Activated CD8-positive, alpha-beta T cell treated with anti-CD3 and anti-CD28 coated beads, Interleukin-2, amount 10 ng/mL, durations not matched to agents 7 days and 5 days (primary cell): ENCODE measurements around the gene ASTN1. TPM values are rescaled to one million over a fixed set of nuclear protein-coding genes. Genes with fewer than 3 reads are reported as not detected.

Experiments
- ATAC-seq: fragments of 150-1000 bp; cut with Tn5 transposase; one replicate; pipeline ENCODE4 v1.10.0; 2021; ENCODE audit warnings: moderate library complexity
- CTCF ChIA-PET: fragments of 350-600 bp; sonication (Branson Sonifier 250); formaldehyde crosslinking; loops from one replicate; lab custom pipeline; 2021; ENCODE audit warnings: antibody characterized with exemption; lab: Charles Lee
- POLR2A ChIA-PET: fragments of 350-600 bp; sonication (Branson Sonifier 250); formaldehyde crosslinking; loops from one replicate; lab custom pipeline; 2021; ENCODE audit warnings: antibody characterized with exemption; lab: Charles Lee
- DNase-seq: peaks from one replicate; pipeline ENCODE4 v3.0.0-alpha.2; 2020
- H3K27ac Mint-ChIP-seq: one replicate; pipeline ENCODE4 v1.8.0; 2021; ENCODE audit warnings: mild to moderate bottlenecking, mixed read lengths
- H3K27me3 Mint-ChIP-seq: one replicate; pipeline ENCODE4 v1.8.0; 2021; ENCODE audit warnings: low read depth, mixed read lengths
- H3K36me3 Mint-ChIP-seq: one replicate; pipeline ENCODE4 v1.8.0; 2021; ENCODE audit warnings: low read depth, mixed read lengths
- H3K4me1 Mint-ChIP-seq: one replicate; pipeline ENCODE4 v1.8.0; 2021; ENCODE audit warnings: low read depth, mixed read lengths
- H3K4me3 Mint-ChIP-seq: one replicate; pipeline ENCODE4 v1.8.0; 2021; ENCODE audit warnings: mild to moderate bottlenecking, mixed read lengths
- H3K9me3 Mint-ChIP-seq: one replicate; pipeline ENCODE4 v1.8.0; 2022; ENCODE audit warnings: mixed read lengths; ENCODE audit not compliant: insufficient read depth
- total RNA-seq, 2 experiments: library from RNA; stranded (reverse); gene quantifications; one replicate each; pipeline ENCODE4 v1.2.3, GENCODE V29; 2021

Gene ASTN1
- total RNA-seq, 2 experiments from 2014 or later = not detected

GRCh38 chr1:177126267-177126666 is 38.2 kb downstream of the ASTN1 start:
- H3K4me1 Mint-ChIP-seq = no peaks in the 10 kb centered on the region
- no peaks in the 10 kb centered on the region for H3K36me3 Mint-ChIP-seq
- no peak for DNase-seq
- H3K27me3 Mint-ChIP-seq = no peaks in the 10 kb centered on the region
- ChIA-PET CTCF (no interaction called here), POLR2A (no interaction called here)
- no peak overlapping the region for H3K4me3 Mint-ChIP-seq
- H3K27ac Mint-ChIP-seq = no peak overlapping the region
- no peak for ATAC-seq
- no peaks in the 10 kb centered on the region for H3K9me3 Mint-ChIP-seq

- ATAC-seq (no peak), DNase-seq (no peak)
- H3K4me3 Mint-ChIP-seq = no peak overlapping the region
- no peak overlapping the region for H3K27ac Mint-ChIP-seq
- H3K4me1 Mint-ChIP-seq = no peaks in the 10 kb centered on the region
- no peaks in the 10 kb centered on the region for H3K27me3 Mint-ChIP-seq
- ChIA-PET CTCF (no interaction called here), POLR2A (no interaction called here)
- no peaks in the 10 kb centered on the region for H3K36me3 Mint-ChIP-seq
- H3K9me3 Mint-ChIP-seq = no peaks in the 10 kb centered on the region
Measured at GRCh38 chr1:177124577-177125278, 39.8 kb downstream of the ASTN1 start.

GRCh38 chr1:177122461-177123251 is 41.9 kb downstream of the ASTN1 start:
- ChIA-PET CTCF (no interaction called here), POLR2A (no interaction called here)
- H3K4me3 Mint-ChIP-seq = no peak overlapping the region
- DNase-seq (no peak), ATAC-seq (no peak)
- H3K27ac Mint-ChIP-seq = no peak overlapping the region
- H3K36me3 Mint-ChIP-seq = no peaks in the 10 kb centered on the region
- no peaks in the 10 kb centered on the region for H3K9me3 Mint-ChIP-seq
- H3K4me1 Mint-ChIP-seq = no peaks in the 10 kb centered on the region
- H3K27me3 Mint-ChIP-seq = no peaks in the 10 kb centered on the region

GRCh38 chr1:177119311-177119710 is 45.2 kb downstream of the ASTN1 start:
- Mint-ChIP-seq H3K27ac (no peak overlapping the region), H3K4me1 (no peaks in the 10 kb centered on the region), H3K27me3 (no peaks in the 10 kb centered on the region), H3K36me3 (no peaks in the 10 kb centered on the region), H3K9me3 (no peaks in the 10 kb centered on the region), H3K4me3 (no peak overlapping the region)
- DNase-seq (no peak), ATAC-seq (no peak)
- ChIA-PET POLR2A (no interaction called here), CTCF (no interaction called here)

GRCh38 chr1:177118901-177119300 is 45.6 kb downstream of the ASTN1 start:
- ChIA-PET CTCF (no interaction called here), POLR2A (no interaction called here)
- Mint-ChIP-seq H3K4me1 (no peaks in the 10 kb centered on the region), H3K36me3 (no peaks in the 10 kb centered on the region), H3K4me3 (no peak overlapping the region), H3K9me3 (no peaks in the 10 kb centered on the region), H3K27ac (no peak overlapping the region), H3K27me3 (no peaks in the 10 kb centered on the region)
- no peak for ATAC-seq
- no peak for DNase-seq

GRCh38 chr1:177116941-177117340 is 47.6 kb downstream of the ASTN1 start:
- CTCF ChIA-PET = no interaction called here
- no peaks in the 10 kb centered on the region for H3K27me3 Mint-ChIP-seq
- H3K27ac Mint-ChIP-seq = no peak overlapping the region
- ATAC-seq = no peak
- no peaks in the 10 kb centered on the region for H3K4me1 Mint-ChIP-seq
- H3K4me3 Mint-ChIP-seq = no peak overlapping the region
- H3K9me3 Mint-ChIP-seq = no peaks in the 10 kb centered on the region
- H3K36me3 Mint-ChIP-seq = no peaks in the 10 kb centered on the region
- no peak for DNase-seq
- POLR2A ChIA-PET = no interaction called here

GRCh38 chr1:177106614-177107365 is 57.7 kb downstream of the ASTN1 start:
- Mint-ChIP-seq H3K4me1 (no peaks in the 10 kb centered on the region), H3K9me3 (no peaks in the 10 kb centered on the region), H3K27me3 (no peaks in the 10 kb centered on the region), H3K4me3 (no peak overlapping the region), H3K27ac (no peak overlapping the region), H3K36me3 (no peaks in the 10 kb centered on the region)
- POLR2A ChIA-PET = no interaction called here
- no peak for DNase-seq
- CTCF ChIA-PET = no interaction called here
- ATAC-seq = no peak

- H3K9me3 Mint-ChIP-seq = no peaks in the 10 kb centered on the region
- no peaks in the 10 kb centered on the region for H3K27me3 Mint-ChIP-seq
- ATAC-seq = no peak
- H3K27ac Mint-ChIP-seq = no peak overlapping the region
- no peaks in the 10 kb centered on the region for H3K4me1 Mint-ChIP-seq
- H3K4me3 Mint-ChIP-seq = no peak overlapping the region
- no peak for DNase-seq
- ChIA-PET CTCF (no interaction called here), POLR2A (no interaction called here)
- H3K36me3 Mint-ChIP-seq = no peaks in the 10 kb centered on the region
Measured at GRCh38 chr1:177106196-177106595, 58.3 kb downstream of the ASTN1 start.

GRCh38 chr1:177103005-177103852 is 61.3 kb downstream of the ASTN1 start:
- DNase-seq = no peak
- CTCF ChIA-PET = no interaction called here
- no peak for ATAC-seq
- no peaks in the 10 kb centered on the region for H3K9me3 Mint-ChIP-seq
- H3K4me1 Mint-ChIP-seq = no peaks in the 10 kb centered on the region
- H3K4me3 Mint-ChIP-seq = no peak overlapping the region
- no peak overlapping the region for H3K27ac Mint-ChIP-seq
- POLR2A ChIA-PET = no interaction called here
- H3K27me3 Mint-ChIP-seq = no peaks in the 10 kb centered on the region
- no peaks in the 10 kb centered on the region for H3K36me3 Mint-ChIP-seq

- ChIA-PET POLR2A (no interaction called here), CTCF (no interaction called here)
- H3K9me3 Mint-ChIP-seq = peaks cover 4% of the 10 kb centered on the region
- H3K27me3 Mint-ChIP-seq = no peaks in the 10 kb centered on the region
- DNase-seq = no peak
- H3K4me3 Mint-ChIP-seq = no peak overlapping the region
- no peak for ATAC-seq
- H3K36me3 Mint-ChIP-seq = no peaks in the 10 kb centered on the region
- no peak overlapping the region for H3K27ac Mint-ChIP-seq
- H3K4me1 Mint-ChIP-seq = no peaks in the 10 kb centered on the region
Measured at GRCh38 chr1:177092001-177092400, 72.5 kb downstream of the ASTN1 start.

- H3K27ac Mint-ChIP-seq = no peak overlapping the region
- ATAC-seq (no peak), DNase-seq (no peak)
- no peaks in the 10 kb centered on the region for H3K27me3 Mint-ChIP-seq
- POLR2A ChIA-PET = no interaction called here
- CTCF ChIA-PET = no interaction called here
- H3K4me1 Mint-ChIP-seq = no peaks in the 10 kb centered on the region
- H3K9me3 Mint-ChIP-seq = no peaks in the 10 kb centered on the region
- no peak overlapping the region for H3K4me3 Mint-ChIP-seq
- no peaks in the 10 kb centered on the region for H3K36me3 Mint-ChIP-seq
Measured at GRCh38 chr1:177091040-177091439, 73.5 kb downstream of the ASTN1 start.
